ENCODE measurements around the gene CHN2.

The CHN2 gene

DNA sequence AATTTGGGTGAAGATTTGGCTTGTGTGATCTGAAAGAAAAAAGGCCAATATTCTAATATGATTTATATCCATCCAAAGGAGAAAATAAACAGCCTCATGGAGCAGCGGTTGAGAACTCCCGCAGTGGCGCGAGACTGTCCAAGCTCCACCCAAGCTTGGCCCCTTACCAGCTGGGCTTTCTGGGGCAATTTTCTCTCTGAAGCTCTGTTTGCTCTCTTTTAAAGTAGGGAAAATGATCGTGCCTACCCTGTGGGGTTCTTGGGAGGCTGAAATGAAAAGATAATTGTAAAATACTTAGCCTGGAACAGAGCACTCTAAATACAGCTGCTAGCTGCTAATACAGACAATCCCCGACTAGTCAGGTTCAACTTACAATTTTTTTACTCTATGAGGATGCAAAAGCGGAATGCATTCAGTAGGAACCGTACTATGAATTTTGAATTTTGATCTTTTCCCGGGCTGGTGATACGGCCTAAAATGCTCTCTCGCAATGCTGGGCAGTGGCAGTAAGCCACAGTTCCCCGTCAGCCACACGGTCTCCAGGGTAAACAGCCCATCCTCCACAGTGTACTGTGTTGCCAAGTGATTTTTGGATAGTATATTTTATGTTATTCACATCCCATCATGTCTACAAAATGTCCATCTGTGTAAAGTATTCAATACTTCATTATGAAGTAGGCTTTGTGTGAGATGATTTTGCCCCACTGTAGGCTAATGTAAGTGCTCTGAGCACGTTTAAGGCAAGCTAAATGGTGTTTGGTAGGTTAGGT, 137.7 kb downstream of the CHN2 start:
- DNase-seq (ENCODE audit: low read depth): no peak
- TF ChIP-seq, protein P1, sequence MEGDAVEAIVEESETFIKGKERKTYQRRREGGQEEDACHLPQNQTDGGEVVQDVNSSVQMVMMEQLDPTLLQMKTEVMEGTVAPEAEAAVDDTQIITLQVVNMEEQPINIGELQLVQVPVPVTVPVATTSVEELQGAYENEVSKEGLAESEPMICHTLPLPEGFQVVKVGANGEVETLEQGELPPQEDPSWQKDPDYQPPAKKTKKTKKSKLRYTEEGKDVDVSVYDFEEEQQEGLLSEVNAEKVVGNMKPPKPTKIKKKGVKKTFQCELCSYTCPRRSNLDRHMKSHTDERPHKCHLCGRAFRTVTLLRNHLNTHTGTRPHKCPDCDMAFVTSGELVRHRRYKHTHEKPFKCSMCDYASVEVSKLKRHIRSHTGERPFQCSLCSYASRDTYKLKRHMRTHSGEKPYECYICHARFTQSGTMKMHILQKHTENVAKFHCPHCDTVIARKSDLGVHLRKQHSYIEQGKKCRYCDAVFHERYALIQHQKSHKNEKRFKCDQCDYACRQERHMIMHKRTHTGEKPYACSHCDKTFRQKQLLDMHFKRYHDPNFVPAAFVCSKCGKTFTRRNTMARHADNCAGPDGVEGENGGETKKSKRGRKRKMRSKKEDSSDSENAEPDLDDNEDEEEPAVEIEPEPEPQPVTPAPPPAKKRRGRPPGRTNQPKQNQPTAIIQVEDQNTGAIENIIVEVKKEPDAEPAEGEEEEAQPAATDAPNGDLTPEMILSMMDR (conservative IDR thresholded peaks at IDR 0.05; ENCODE audit: low read depth, low read length): no peak
- H3K4me3 ChIP-seq (ENCODE audit: low read length): no peak overlapping the region

DNA sequence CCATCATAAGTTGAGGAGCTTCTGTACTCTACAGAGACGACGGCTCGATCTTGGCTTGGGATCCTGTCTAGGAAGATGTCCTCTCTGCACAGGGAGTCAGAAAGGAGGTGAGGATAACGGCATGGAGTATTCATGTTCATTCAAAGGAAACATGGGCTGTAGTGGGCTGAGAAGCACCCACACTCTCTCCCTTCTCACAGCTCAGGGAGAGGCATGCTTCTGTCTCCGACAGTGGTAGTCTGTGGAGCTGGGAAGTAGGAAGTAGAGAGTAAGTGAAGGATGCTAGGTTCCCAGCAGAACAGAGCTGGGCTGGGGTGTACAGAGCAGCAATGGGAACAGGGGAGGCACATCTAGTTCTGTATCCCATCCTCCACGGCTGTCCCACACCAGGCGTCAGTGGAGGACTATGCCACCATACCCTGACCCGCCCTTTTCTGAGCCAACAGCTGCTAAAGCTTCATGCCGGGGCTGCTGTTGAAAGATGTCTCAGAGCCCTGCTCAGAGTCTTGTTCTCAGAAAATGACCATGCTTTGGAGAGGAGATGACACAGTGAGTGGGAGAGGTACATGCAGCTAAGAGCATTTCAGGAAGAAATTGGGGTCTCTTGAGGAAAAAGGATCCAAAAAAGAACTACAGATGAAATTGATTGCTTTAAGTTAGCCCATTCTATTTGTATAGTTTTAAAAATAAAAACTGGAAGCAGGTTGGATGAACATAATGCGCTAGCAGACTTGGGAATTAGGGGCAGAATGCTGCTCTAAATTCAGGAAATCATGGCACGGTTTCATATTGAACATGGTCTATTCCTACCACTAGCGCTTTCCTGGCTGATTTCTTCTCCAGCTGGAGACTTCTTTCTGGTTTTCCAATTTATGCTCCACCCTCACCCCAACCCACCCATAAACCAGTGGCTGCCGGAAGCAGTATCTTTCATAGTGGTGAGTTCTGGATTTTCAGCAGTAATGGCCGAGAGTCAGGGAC, 138.6 kb downstream of the CHN2 start:
- H3K4me3 ChIP-seq (ENCODE audit: low read length): no peak overlapping the region
- TF ChIP-seq, protein P1 (conservative IDR thresholded peaks at IDR 0.05; ENCODE audit: low read depth, low read length): no peak
- no peak for DNase-seq (ENCODE audit: low read depth)

DNA sequence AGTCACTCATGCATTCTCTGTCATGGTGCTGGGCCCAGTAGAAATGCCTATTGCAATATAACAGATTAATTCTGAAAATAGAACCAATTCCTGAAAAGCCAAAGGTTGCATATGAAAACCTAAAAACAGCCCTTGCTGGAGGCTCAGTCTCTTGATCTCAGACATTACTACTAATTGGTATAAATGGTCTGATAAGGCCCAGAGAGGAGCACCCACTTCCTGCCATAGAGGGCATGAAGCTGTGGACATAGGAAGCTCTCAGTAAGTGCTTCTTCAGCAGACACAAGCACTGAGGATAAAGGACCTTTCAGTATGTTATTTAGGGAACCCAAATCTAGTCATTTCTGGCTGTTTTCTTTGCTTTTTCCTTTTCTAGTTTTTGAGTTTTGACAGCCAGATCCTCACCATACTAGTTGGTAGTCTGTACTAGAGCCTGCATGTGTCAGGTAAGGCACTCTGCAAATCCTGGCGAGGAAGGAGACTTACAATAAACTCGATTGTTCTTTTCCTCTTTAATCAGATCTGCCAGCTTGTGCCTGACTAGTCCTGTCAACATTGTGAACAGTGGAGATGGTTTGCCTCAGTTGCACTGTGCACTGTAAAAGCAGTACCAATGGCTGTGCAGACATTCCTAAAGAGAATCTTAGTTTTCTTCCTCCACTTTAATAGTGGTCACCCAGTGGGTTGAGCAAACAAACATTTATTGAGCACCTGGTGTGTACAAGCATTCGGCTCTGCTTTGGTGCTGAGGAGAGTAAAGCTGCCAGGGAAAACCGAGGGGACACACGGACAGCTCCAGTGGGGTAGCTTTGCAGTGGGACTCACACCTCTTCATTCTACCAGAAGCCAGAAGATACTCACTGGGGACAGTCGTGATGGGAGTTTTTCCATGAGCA, 140.9 kb downstream of the CHN2 start:
- no peak for DNase-seq (ENCODE audit: low read depth)
- TF ChIP-seq, protein P1 (conservative IDR thresholded peaks at IDR 0.05; ENCODE audit: low read depth, low read length): no peak
- no peak overlapping the region for H3K4me3 ChIP-seq (ENCODE audit: low read length)

DNA sequence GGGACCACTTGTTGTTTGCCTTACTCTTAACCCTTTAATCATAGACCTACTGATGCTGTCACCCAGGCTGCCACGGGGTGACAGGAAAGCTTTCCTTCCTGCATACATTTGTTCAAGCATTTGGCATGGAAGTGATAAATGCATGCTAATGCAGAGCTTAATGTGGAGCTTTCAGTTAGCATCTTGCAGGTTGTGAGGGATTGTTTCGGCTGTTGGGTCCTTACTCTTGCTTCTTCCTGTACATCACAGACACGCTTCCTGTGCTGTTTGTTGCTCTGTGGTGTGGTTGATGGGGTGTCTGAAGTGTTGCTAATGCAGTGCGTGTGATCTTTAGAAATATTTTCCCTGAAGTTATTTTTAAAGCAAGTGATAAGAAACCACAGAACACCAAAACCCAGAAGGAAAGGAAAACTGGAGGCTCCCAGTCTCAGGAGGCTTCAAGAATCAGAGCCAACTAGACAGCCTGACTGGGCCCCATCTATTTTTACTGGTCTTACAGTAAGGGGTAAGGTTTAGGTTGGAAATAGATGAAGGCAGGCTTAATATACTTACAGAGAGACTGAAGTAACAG, 143.1 kb downstream of the CHN2 start:
- no peak for DNase-seq (ENCODE audit: low read depth)
- TF ChIP-seq, protein P1 (conservative IDR thresholded peaks at IDR 0.05; ENCODE audit: low read depth, low read length): no peak
- no peak overlapping the region for H3K4me3 ChIP-seq (ENCODE audit: low read length)

DNA sequence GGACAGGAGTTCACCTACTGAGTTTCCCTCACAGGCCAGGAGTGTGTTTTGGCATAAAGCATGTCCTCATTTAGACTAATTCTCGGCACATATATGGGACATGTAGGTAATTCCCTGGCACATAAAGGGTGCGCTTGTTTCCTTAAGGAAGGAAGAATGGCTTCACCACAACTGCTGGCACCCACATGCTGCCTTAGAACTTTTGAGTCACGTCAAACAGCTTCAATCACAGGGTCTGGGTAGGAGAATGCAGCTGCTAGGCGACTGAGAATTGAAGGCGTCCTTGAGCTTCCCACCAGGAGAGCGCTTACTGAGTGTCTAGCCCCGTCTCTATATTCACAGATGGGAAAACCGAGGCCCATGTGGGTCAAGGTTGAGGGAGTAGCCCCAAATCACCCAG, 146.1 kb downstream of the CHN2 start:
- H3K4me3 ChIP-seq (ENCODE audit: low read length): no peak overlapping the region
- TF ChIP-seq, protein P1 (conservative IDR thresholded peaks at IDR 0.05; ENCODE audit: low read depth, low read length): no peak
- DNase-seq (ENCODE audit: low read depth): no peak

DNA sequence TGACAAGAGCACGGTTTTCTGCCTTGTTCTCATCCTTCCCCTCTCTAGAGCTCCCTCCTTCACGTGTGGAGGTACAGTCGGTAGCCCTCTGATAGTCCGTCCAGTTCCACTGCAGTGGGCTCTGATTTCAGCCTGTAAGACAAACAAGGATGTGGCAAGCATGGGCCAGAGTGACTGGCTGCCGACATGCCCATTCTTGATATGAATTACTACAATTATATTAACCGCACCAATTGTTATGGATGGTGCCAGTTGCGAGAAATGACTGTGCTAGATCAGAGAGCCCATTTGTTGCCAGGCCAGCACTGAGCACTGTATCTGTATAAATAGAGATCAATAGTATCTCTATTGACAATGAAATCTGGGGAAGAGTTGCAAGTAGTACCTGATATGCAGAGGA, 146.6 kb downstream of the CHN2 start:
- DNase-seq (ENCODE audit: low read depth): no peak
- TF ChIP-seq, protein P1 (conservative IDR thresholded peaks at IDR 0.05; ENCODE audit: low read depth, low read length): no peak
- H3K4me3 ChIP-seq (ENCODE audit: low read length): no peak overlapping the region
